PC-3 (cell line): ENCODE results near the gene OR52B6. TPM values are rescaled to one million over a fixed set of nuclear protein-coding genes. Genes with fewer than 3 reads are reported as not detected.

ENCODE experiments used
- ATAC-seq: fragments of 200-7000 bp; cut with Tn5 transposase; 2 replicates; pipeline ENCODE4 v1.9.1; 2020; ENCODE audit warnings: mild to moderate bottlenecking, moderate library complexity
- BruUV-seq: library from RNA; stranded (reverse); fragments of 400-500 nt; replicated peaks from 2 replicates; lab custom pipeline; 2021; lab: Mats Ljungman, UMichigan
- CTCF ChIA-PET: fragments of 300-600 bp; sonication (Branson Sonifier 250); formaldehyde crosslinking; loops from one replicate; lab custom pipeline; 2022; ENCODE audit warnings: antibody characterized with exemption; lab: Charles Lee
- POLR2A ChIA-PET: fragments of 300-600 bp; sonication (Branson Sonifier 250); formaldehyde crosslinking; loops from one replicate; lab custom pipeline; 2022; ENCODE audit warnings: antibody characterized with exemption; ENCODE audit not compliant: unreplicated experiment; lab: Charles Lee
- DNase-seq: peaks from one replicate; pipeline ENCODE4 v3.0.0-alpha.2; 2015
- H2AFZ ChIP-seq: fragments of 300-600 bp; sonication (generic); 2 replicates; pipeline ENCODE4 v1.6.0; 2016; ENCODE audit warnings: antibody characterized with exemption, low read length
- H3F3A ChIP-seq: fragments of 300-600 bp; sonication (generic); one replicate; pipeline ENCODE4 v1.6.0; 2017; ENCODE audit warnings: antibody characterized with exemption, low read length, control low read depth, mild to moderate bottlenecking; ENCODE audit not compliant: unreplicated experiment
- H3K27ac ChIP-seq: fragments of 300-600 bp; sonication (generic); 2 replicates; pipeline ENCODE4 v1.5.1; 2016; ENCODE audit warnings: mild to moderate bottlenecking, low read length
- H3K27me3 ChIP-seq: fragments of 300-600 bp; sonication (generic); 2 replicates; pipeline ENCODE4 v1.6.1; 2016; ENCODE audit warnings: low read length, mixed read lengths
- H3K36me3 ChIP-seq: fragments of 300-600 bp; sonication (generic); 2 replicates; pipeline ENCODE4 v1.6.1; 2016; ENCODE audit warnings: low read depth, mixed run types, low read length, mixed read lengths
- H3K4me1 ChIP-seq: fragments of 300-600 bp; sonication (generic); 2 replicates; pipeline ENCODE4 v1.5.1; 2016; ENCODE audit warnings: low read length; ENCODE audit not compliant: insufficient read depth
- H3K4me2 ChIP-seq: fragments of 300-600 bp; sonication (generic); 2 replicates; pipeline ENCODE4 v1.6.0; 2016; ENCODE audit warnings: low read length
- H3K4me3 ChIP-seq: fragments of 300-600 bp; sonication (generic); 2 replicates; pipeline ENCODE4 v1.5.1; 2016; ENCODE audit warnings: mild to moderate bottlenecking, low read length, mixed read lengths
- H3K79me2 ChIP-seq: fragments of 300-600 bp; sonication (generic); 2 replicates; pipeline ENCODE4 v1.6.1; 2017; ENCODE audit warnings: low read length, mixed read lengths
- H3K9ac ChIP-seq: fragments of 300-600 bp; sonication (generic); 2 replicates; pipeline ENCODE4 v1.6.0; 2016; ENCODE audit warnings: mild to moderate bottlenecking, low read length
- H3K9me2 ChIP-seq: fragments of 300-600 bp; sonication (generic); replicated peaks from 2 replicates; pipeline ENCODE4 v1.6.1; 2016; ENCODE audit warnings: mixed run types, low read length, mixed read lengths
- H3K9me3 ChIP-seq: fragments of 300-600 bp; sonication (generic); 2 replicates; pipeline ENCODE4 v1.6.1; 2016; ENCODE audit warnings: low read length, mixed read lengths
- H4K20me1 ChIP-seq: fragments of 300-600 bp; sonication (generic); 2 replicates; pipeline ENCODE4 v1.6.1; 2016; ENCODE audit warnings: low read length, mixed read lengths
- CTCF ChIP-seq: fragments of 300-600 bp; sonication (generic); conservative IDR thresholded peaks from 2 replicates; pipeline ENCODE4 v1.5.1; 2017; ENCODE audit warnings: antibody characterized with exemption, low read depth, mild to moderate bottlenecking, low read length
- EZH2 ChIP-seq: fragments of 300-600 bp; sonication (generic); IDR thresholded peaks from one replicate; pipeline ENCODE4 v1.6.1; 2017; ENCODE audit warnings: antibody characterized with exemption, mild to moderate bottlenecking, low read length; ENCODE audit not compliant: unreplicated experiment
- EZH2phosphoT487 ChIP-seq: fragments of 300-600 bp; sonication (generic); IDR thresholded peaks from 2 replicates; pipeline ENCODE4 v1.6.1; 2018; ENCODE audit warnings: mild to moderate bottlenecking, antibody characterized with exemption, low read length, borderline replicate concordance
- intact Hi-C: fragments of 100-400 bp; cut with micrococcal nuclease; formaldehyde crosslinking; loops from 2 replicates; pipeline ENCODE4 v1.9.0; 2023
- total RNA-seq: library from RNA; depleted of rRNA; stranded (reverse); fragments of >200 nt; gene quantifications from 2 replicates; pipeline ENCODE4 v1.2.3, GENCODE V29; 2014

The OR52B6 gene
- total RNA-seq, 1 experiment from 2014 or later: not detected

GRCh38 chr11:5536482-5536881 lies 44.2 kb upstream of the OR52B6 start:
- H3K27ac ChIP-seq: no peak overlapping the region
- no peaks in the 10 kb centered on the region for H3K4me1 ChIP-seq
- ATAC-seq (no peak), DNase-seq (no peak)
- no peaks in the 10 kb centered on the region for H3K36me3 ChIP-seq
- no peak for TF ChIP-seq EZH2phosphoT487
- TF ChIP-seq EZH2: no peak
- no peak for TF ChIP-seq CTCF
- H3K9me3 ChIP-seq: no peaks in the 10 kb centered on the region
- BruUV-seq: no TSS peak
- no peak overlapping the region for H3K4me3 ChIP-seq
- H3K4me2 ChIP-seq: no peak overlapping the region
- H4K20me1 ChIP-seq: no peaks in the 10 kb centered on the region
- POLR2A ChIA-PET: no interaction called here
- H3K9ac ChIP-seq: no peak overlapping the region
- H3F3A ChIP-seq: no peaks in the 10 kb centered on the region
- intact Hi-C loops: no loop called here
- H3K27me3 ChIP-seq: peaks cover 12% of the 10 kb centered on the region
- H2AFZ ChIP-seq: no peak overlapping the region
- CTCF ChIA-PET: no interaction called here
- H3K9me2 ChIP-seq: no peaks in the 10 kb centered on the region
- H3K79me2 ChIP-seq: no peaks in the 10 kb centered on the region

- Histone ChIP-seq H2AFZ (no peak overlapping the region), H3K4me2 (no peak overlapping the region), H3K27ac (no peak overlapping the region), H4K20me1 (no peaks in the 10 kb centered on the region), H3K79me2 (no peaks in the 10 kb centered on the region), H3F3A (no peaks in the 10 kb centered on the region), H3K4me1 (no peaks in the 10 kb centered on the region), H3K9me2 (no peaks in the 10 kb centered on the region), H3K27me3 (peaks cover 15% of the 10 kb centered on the region; the same call in 1 of the 2 replicates), H3K4me3 (no peak overlapping the region), H3K9me3 (no peaks in the 10 kb centered on the region), H3K36me3 (no peaks in the 10 kb centered on the region), H3K9ac (no peak overlapping the region)
- intact Hi-C loops: no loop called here
- POLR2A ChIA-PET: no interaction called here
- TF ChIP-seq EZH2phosphoT487 (no peak), CTCF (no peak), EZH2 (no peak)
- CTCF ChIA-PET: no interaction called here
- BruUV-seq: no TSS peak
- no peak for ATAC-seq
- DNase-seq: no peak
These were observed 39.2 kb upstream of the OR52B6 start for GRCh38 chr11:5541427-5541826.

GRCh38 chr11:5546457-5546856 lies 34.2 kb upstream of the OR52B6 start:
- H2AFZ ChIP-seq: no peak overlapping the region
- H3K9me2 ChIP-seq: no peaks in the 10 kb centered on the region
- no peaks in the 10 kb centered on the region for H3K9me3 ChIP-seq
- H3K36me3 ChIP-seq: no peaks in the 10 kb centered on the region
- no peak for ATAC-seq
- DNase-seq: no peak
- no peaks in the 10 kb centered on the region for H4K20me1 ChIP-seq
- ChIA-PET CTCF (no interaction called here), POLR2A (no interaction called here)
- TF ChIP-seq EZH2: no peak
- no peak for TF ChIP-seq EZH2phosphoT487
- no peak for TF ChIP-seq CTCF
- peaks cover 12% of the 10 kb centered on the region for H3K4me1 ChIP-seq
- H3K27me3 ChIP-seq: peaks cover 15% of the 10 kb centered on the region; the same call in 1 of the 2 replicates
- no peak overlapping the region for H3K27ac ChIP-seq
- no peaks in the 10 kb centered on the region for H3K79me2 ChIP-seq
- H3F3A ChIP-seq: no peaks in the 10 kb centered on the region
- no peak overlapping the region for H3K4me2 ChIP-seq
- no TSS peak for BruUV-seq
- intact Hi-C loops: no loop called here
- no peak overlapping the region for H3K4me3 ChIP-seq
- no peak overlapping the region for H3K9ac ChIP-seq
